DMS79 (cell line): Measurements from ENCODE around the gene CDKL1.

Experiments
- DNase-seq: peaks from one replicate; lab custom pipeline; 2025; lab: John Stamatoyannopoulos, UW

CDKL1 gene

GRCh38 chr14:50396631-50397389, at the start of gene CDKL1:
CDKL1 (minus strand) TSS chr14:50396881; CDS start chr14:50395868, 1,013 bp downstream.
- DNase-seq, result no peak

- no peak for DNase-seq
Observed at GRCh38 chr14:50434528-50434927, 37.8 kb upstream of the CDKL1 start.

DNA sequence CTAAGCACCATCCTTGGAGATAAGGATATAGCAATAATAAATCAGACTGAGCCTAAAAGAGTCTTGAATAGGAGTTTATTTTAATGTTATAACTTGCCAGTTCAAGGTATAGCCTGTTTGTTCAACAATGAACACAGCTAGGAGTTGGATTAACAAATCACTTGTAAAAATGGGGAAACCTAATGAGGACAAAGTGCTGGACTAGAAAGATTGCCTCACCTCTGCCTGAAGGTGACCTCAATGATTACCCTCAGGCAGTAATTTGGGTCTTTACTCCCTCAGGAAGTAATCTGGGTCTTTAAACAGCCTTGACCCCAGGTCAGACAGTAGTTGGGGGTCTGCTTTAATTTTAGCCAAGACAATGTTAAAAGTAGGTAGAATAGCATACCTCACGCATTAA, 35.5 kb upstream of the CDKL1 start:
- no peak for DNase-seq

DNA sequence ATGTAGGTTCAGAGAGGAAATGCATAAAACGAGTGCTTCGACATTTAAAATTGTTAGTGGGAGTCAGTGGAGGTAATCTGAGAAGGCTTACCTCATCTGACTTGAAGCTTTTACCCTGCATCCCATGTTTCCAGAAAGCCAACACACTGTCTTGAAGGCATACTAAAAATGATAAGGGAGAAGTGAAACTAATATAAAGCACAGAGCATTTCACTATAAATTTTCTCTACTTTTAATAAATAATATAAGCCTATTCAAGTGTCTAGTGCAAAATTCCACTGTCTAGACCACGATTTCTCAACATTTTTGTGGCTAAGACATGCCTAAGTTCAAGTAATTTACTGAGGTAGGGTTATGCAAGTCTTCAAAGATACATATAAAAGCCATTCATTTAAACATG, 29.1 kb upstream of the CDKL1 start:
- no peak for DNase-seq

- DNase-seq, result no peak
Observed at GRCh38 chr14:50425105-50425504, 28.4 kb upstream of the CDKL1 start.

DNA sequence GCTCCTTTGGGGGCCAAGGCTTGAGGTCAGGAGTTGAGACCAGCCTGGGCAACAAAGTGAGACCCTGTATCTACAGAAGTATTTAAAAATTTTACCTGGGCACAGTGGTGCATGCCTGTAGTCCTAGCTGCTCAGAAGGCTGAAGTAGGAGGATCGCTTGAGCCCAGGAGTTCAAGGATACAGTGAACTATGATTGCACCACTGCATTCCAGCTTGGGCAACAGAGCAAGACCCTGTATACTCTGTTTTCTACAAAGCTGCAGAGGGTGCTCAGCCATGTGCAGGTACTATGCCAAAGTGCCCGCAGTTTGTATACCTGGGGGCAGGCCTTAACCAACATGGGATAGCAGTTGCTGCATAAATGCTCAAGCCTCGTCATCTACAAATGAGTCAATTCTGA, 26.8 kb upstream of the CDKL1 start:
- DNase-seq, result no peak

DNA sequence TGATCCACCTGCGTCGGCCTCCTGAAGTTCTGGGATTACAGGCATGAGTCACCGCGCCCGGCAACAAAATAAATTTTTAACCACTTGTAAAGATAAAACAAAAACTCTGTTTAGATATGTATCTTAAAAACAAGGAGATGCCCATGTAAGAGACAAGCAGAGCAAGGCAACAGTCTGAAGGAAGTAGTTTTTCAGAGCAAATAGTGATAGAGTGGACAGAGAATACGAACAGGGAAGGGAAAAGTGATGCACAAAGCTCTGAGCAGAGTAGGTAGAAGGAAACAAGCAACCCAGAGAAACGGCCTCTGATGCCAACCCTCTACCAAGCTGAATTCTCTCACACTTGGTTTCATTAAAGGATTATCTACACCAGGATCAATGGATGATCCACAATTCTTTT, 24.8 kb upstream of the CDKL1 start:
- no peak for DNase-seq

- no peak for DNase-seq
Observed at GRCh38 chr14:50417853-50418252, 21.2 kb upstream of the CDKL1 start.

DNA sequence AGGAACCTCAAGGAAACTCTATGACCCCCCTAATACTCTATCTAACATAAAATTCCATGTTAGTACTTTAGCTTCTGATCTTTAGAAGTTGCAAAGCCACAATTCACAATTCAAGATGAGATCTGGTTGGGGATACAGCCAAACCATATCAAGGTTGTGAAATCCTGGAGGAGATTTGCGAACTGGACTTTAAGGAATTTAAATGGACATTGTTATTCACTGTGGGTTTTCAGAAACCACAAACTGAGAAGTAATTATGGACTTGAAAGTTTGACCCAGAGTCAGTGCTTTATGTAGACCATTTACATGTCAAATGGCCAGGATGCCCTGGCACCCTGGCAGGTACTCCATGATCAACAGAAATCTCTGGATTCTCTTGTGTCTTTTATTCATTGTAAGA, 14.2 kb upstream of the CDKL1 start:
- no peak for DNase-seq

DNA sequence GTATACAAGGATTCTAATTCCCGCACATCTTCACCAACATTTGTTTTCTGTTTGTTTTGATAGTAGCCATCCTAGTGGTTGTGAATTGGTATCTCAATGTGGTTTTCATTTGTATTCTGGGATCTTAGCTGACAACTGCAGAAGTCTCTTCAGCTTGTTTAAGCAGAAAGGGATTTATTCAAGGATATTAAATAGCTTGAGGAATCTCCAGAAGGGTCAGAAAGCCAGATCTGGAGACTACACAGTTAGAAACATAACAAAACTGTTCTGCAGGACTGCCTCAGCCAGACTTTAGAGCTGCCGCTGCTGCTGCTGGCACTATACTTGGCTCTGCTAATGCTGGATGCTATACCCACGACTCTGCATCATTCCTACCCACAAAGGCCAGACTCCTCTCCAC, 13.4 kb upstream of the CDKL1 start:
- DNase-seq, result no peak

DNA sequence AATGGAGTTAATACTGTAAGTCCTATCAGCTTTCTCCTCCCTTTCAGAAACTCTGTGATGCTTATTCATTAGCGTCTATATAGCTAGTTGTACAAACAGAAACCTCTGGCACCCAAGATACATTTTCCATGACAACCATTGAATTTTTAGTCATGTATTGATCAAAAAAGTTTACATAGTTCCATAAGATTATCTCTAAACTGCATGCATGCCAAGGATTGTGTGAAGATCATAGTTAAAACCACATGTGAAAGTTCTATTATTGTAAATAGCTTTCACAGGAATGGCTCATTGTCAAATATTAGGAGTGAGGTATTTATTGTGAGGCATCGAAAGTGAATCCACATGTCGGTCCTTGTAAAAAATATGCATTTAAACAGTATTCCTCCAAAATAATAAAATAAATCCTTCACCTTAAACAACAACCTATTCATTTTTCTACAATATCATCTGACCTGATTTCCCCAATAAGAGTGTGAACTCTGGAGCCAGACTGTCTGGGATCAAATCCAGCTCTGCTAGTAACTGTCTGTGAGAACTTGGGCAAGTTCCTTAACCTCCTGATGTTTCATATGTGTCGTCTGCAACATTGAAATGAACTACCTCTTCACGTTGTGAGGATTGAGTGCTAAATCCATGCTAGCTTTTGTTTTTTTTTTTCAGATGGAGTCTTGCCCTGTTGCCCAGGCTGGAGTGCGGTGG, 10.6 kb upstream of the CDKL1 start:
- DNase-seq, result no peak

DNA sequence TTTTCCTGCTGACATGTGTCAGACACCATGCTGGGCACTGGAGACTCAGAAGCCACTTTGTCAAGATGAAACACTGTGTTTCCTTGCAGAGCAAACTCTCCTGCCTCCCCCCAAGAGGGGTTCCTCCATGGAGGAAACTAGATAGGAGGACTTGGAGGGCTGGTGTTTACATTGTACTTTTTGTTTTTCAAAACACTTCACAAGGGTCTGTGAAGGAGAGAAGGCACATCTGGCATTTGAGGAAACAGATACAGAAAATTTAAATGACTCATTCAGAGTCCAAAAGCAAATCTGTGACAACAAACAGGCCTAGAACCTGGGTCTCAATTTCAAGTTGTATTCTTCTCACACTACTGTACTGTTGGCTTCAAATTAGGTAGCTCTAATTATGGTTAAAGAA, 6.7 kb upstream of the CDKL1 start:
- peak; percentile 33 for DNase-seq

- DNase-seq, result no peak
Observed at GRCh38 chr14:50402965-50403364, 6.3 kb upstream of the CDKL1 start.

- no peak for DNase-seq
Observed at GRCh38 chr14:50400461-50400860, 3.8 kb upstream of the CDKL1 start.

DNA sequence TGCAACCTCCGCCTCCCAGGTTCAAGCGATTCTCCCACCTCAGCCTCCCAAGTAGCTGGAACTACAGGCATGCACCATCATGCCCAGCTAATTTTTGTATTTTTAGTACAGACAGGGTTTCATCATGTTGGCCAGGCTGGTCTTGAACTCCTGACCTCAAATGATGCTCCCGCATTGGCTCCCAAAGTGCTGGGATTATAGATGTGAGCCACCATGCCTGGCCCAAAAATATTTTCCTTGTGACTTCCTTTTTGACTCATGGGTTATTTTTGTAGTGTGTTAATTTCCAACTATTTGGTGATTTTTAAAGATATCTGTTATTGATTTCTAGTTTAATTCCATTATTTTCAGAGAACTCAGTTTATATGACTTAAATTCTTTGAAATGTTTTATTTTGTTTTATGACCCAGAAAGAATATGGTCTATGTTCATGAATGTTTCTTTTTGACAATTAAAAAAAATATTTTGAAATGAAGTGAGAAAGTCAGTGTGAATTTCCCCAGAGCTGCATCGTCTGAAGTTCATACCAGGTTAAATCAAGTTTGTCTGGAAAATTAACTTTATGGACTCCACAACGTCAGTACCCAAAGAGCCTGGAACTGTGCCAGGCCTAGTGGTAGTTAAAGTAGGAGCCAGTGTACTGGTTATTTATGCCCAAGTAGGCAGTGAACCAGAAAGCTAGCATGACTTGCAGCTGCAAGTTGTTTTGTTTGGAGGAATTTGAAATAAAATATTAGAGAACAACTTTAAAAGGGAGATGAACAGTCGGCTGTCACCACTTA, 2.8 kb upstream of the CDKL1 start:
- DNase-seq, result peak; percentile 48

GRCh38 chr14:50398189-50398580, 1.5 kb upstream of the CDKL1 start:
- no peak for DNase-seq

- DNase-seq, result no peak
Observed at GRCh38 chr14:50397390-50398188, 908 bp upstream of the CDKL1 start.

- no peak for DNase-seq
Observed at GRCh38 chr14:50395448-50395847, 1.2 kb downstream of the CDKL1 start.

DNA sequence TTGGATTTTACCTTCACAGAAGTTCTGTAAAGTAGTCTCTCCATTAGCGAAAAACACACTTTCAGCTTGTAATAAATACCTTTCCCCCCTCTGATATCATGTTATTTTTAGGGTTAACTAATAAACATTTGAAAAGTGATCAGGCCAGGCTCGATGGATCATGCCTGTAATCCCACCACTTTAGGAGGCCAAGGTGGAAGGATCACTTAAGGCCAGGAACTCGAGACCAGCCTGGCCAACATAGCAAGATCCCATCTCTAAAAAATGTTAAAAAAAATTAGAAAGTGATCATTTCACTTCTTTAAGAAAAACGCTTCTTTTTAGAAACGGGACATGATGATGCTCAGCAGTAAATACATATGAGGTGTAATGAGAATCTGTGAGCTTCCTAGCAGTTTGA, 2.0 kb downstream of the CDKL1 start:
- DNase-seq, result no peak

DNA sequence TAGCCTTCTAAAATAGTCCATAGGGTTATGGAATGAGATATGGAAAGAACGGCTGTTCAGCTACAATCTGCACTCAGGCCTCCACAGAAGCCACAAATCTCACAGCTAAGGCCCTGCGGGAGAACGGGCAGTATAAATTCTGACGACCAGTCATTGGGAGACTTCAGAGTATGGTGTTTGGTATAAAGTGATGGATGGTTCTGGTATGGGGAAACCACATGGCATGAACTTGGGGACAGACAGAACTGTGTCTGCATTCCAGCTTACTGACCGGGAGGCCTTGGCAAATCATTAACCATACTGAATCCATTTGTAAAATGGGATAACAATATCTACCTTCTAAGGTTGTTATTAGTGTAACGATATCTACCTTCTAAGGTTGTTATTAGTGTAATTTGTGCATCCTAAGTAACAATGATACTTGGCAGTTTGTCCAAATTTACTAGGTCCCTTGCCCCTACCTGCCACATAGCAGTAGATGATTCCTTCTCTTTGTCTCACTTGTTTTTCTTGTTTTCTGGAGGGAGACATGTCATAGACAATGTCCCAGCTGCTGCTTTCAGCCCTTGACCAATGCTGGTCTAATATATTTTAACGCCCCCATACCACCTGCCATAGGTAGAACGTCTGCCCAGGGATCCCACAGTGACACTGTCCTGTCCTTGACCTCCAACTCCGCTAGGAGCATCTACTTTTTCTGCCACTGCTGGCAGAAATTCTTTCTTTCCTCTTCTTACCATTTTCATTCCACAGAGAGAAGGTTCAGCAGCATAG, 6.8 kb downstream of the CDKL1 start:
- no peak for DNase-seq

- DNase-seq, result no peak
Observed at GRCh38 chr14:50388256-50388931, 8.3 kb downstream of the CDKL1 start.
